ENCODE measurements around the gene LRRC4C. TPM values are rescaled to one million over a fixed set of nuclear protein-coding genes. Genes with fewer than 3 reads are reported as not detected.

The LRRC4C gene
- total RNA-seq, 1 donor from 2014 or later, result not detected

GRCh38 chr11:40606800-40607199, 852.7 kb downstream of the LRRC4C start:
- DNase-seq (ENCODE audit: low spot score in 2 of 2), result no peak
- no peaks in the 10 kb centered on the region for H3K36me3 ChIP-seq
- H3K4me3 ChIP-seq, result no peak overlapping the region
- H3K9me3 ChIP-seq, result peaks cover 3 to 13% of the 10 kb centered on the region in 2 donors
- H3K27ac ChIP-seq, result no peak overlapping the region
- no peak for TF ChIP-seq CTCF (IDR thresholded peaks at IDR 0.05)
- H3K27me3 ChIP-seq, result no peaks in the 10 kb centered on the region
- intact Hi-C loops (cut with DNase I), result no loop called here
- H3K4me1 ChIP-seq, result no peaks in the 10 kb centered on the region

- Histone ChIP-seq H3K27me3 (no peaks in the 10 kb centered on the region), H3K9me3 (peaks cover 3 to 13% of the 10 kb centered on the region in 2 donors), H3K27ac (no peak overlapping the region), H3K4me3 (no peak overlapping the region), H3K4me1 (no peaks in the 10 kb centered on the region), H3K36me3 (no peaks in the 10 kb centered on the region)
- intact Hi-C loops (cut with DNase I), result no loop called here
- DNase-seq (ENCODE audit: low spot score in 2 of 2), result no peak
- no peak for TF ChIP-seq CTCF (IDR thresholded peaks at IDR 0.05)
These were observed 856.4 kb downstream of the LRRC4C start for GRCh38 chr11:40602866-40603552.

- Histone ChIP-seq H3K36me3 (no peaks in the 10 kb centered on the region), H3K27ac (no peak overlapping the region), H3K4me1 (no peaks in the 10 kb centered on the region), H3K4me3 (no peak overlapping the region), H3K27me3 (no peaks in the 10 kb centered on the region), H3K9me3 (no peaks in the 10 kb centered on the region)
- TF ChIP-seq CTCF (IDR thresholded peaks at IDR 0.05), result no peak
- no peak for DNase-seq (ENCODE audit: low spot score in 2 of 2)
- intact Hi-C loops (cut with DNase I), result no loop called here
These were observed 861.8 kb downstream of the LRRC4C start for GRCh38 chr11:40597546-40598113.

- DNase-seq (ENCODE audit: low spot score in 2 of 2), result no peak
- Histone ChIP-seq H3K36me3 (no peaks in the 10 kb centered on the region), H3K4me1 (no peaks in the 10 kb centered on the region), H3K4me3 (no peak overlapping the region), H3K27ac (no peak overlapping the region), H3K9me3 (no peaks in the 10 kb centered on the region), H3K27me3 (no peaks in the 10 kb centered on the region)
- TF ChIP-seq CTCF (IDR thresholded peaks at IDR 0.05), result no peak
- intact Hi-C loops (cut with DNase I), result no loop called here
These were observed 886.1 kb downstream of the LRRC4C start for GRCh38 chr11:40573254-40573891.

GRCh38 chr11:40569947-40570531, 889.4 kb downstream of the LRRC4C start:
- TF ChIP-seq CTCF (IDR thresholded peaks at IDR 0.05), result no peak
- no peaks in the 10 kb centered on the region for H3K4me1 ChIP-seq
- no peaks in the 10 kb centered on the region for H3K27me3 ChIP-seq
- H3K36me3 ChIP-seq, result no peaks in the 10 kb centered on the region
- intact Hi-C loops (cut with DNase I), result no loop called here
- H3K4me3 ChIP-seq, result no peak overlapping the region
- no peaks in the 10 kb centered on the region for H3K9me3 ChIP-seq
- no peak overlapping the region for H3K27ac ChIP-seq
- no peak for DNase-seq (ENCODE audit: low spot score in 2 of 2)

All from ascending aorta (tissue), 2 donors.